ENCODE measurements around the gene EYS.
"Not testable (repeated sequence)": the region's sequence is repeated elsewhere in the genome, so short reads cannot be mapped to it uniquely, and the experiment has no call there.

EYS gene

GRCh38 chr6:64249115-64249514 lies 1457.9 kb downstream of the EYS start:
- H3K4me3 ChIP-seq (ENCODE audit: low read length, poor library complexity, severe bottlenecking), result no peak overlapping the region
- H3K9me3 ChIP-seq (ENCODE audit: insufficient read depth, low read depth, low read length), result no peaks in the 10 kb centered on the region
- TF ChIP-seq EZH2phosphoT487 (IDR thresholded peaks at IDR 0.05; ENCODE audit: borderline replicate concordance), result no peak
- H3K9me2 ChIP-seq (replicated peaks; ENCODE audit: low read depth, low read length), result no peaks in the 10 kb centered on the region
- H3K9ac ChIP-seq (ENCODE audit: low read depth, low read length, poor library complexity, severe bottlenecking), result no peak overlapping the region
- H3F3A ChIP-seq (ENCODE audit: low read depth), result no peaks in the 10 kb centered on the region
- no peaks in the 10 kb centered on the region for H4K20me1 ChIP-seq (ENCODE audit: insufficient read depth, low read length, poor library complexity, severe bottlenecking)
- H3K27me3 ChIP-seq (ENCODE audit: insufficient read depth, low read length, poor library complexity, severe bottlenecking), result no peaks in the 10 kb centered on the region
- no peaks in the 10 kb centered on the region for H3K4me1 ChIP-seq (ENCODE audit: insufficient read depth, low read length, poor library complexity, severe bottlenecking)
- H3K79me2 ChIP-seq (ENCODE audit: insufficient read depth, low read length), result no peaks in the 10 kb centered on the region
- no peak overlapping the region for H2AFZ ChIP-seq (ENCODE audit: low read length)
- no peak overlapping the region for H3K4me2 ChIP-seq (ENCODE audit: low read depth, low read length, poor library complexity, severe bottlenecking)
- no peaks in the 10 kb centered on the region for H3K36me3 ChIP-seq (ENCODE audit: insufficient read depth, low read length)

GRCh38 chr6:64243618-64244017 lies 1463.4 kb downstream of the EYS start:
- H3F3A ChIP-seq (ENCODE audit: low read depth), result no peaks in the 10 kb centered on the region
- H3K4me2 ChIP-seq (ENCODE audit: low read depth, low read length, poor library complexity, severe bottlenecking), result no peak overlapping the region
- no peaks in the 10 kb centered on the region for H3K4me1 ChIP-seq (ENCODE audit: insufficient read depth, low read length, poor library complexity, severe bottlenecking)
- no peaks in the 10 kb centered on the region for H3K79me2 ChIP-seq (ENCODE audit: insufficient read depth, low read length)
- H3K9me3 ChIP-seq (ENCODE audit: insufficient read depth, low read depth, low read length), result no peaks in the 10 kb centered on the region
- H3K9ac ChIP-seq (ENCODE audit: low read depth, low read length, poor library complexity, severe bottlenecking), result no peak overlapping the region
- no peaks in the 10 kb centered on the region for H4K20me1 ChIP-seq (ENCODE audit: insufficient read depth, low read length, poor library complexity, severe bottlenecking)
- H2AFZ ChIP-seq (ENCODE audit: low read length), result no peak overlapping the region
- H3K4me3 ChIP-seq (ENCODE audit: low read length, poor library complexity, severe bottlenecking), result no peak overlapping the region
- H3K36me3 ChIP-seq (ENCODE audit: insufficient read depth, low read length), result no peaks in the 10 kb centered on the region
- TF ChIP-seq CTCF (conservative IDR thresholded peaks at IDR 0.05; ENCODE audit: low read length) (no peak), EZH2phosphoT487 (IDR thresholded peaks at IDR 0.05; ENCODE audit: borderline replicate concordance) (no peak)
- no peaks in the 10 kb centered on the region for H3K9me2 ChIP-seq (replicated peaks; ENCODE audit: low read depth, low read length)
- no peaks in the 10 kb centered on the region for H3K27me3 ChIP-seq (ENCODE audit: insufficient read depth, low read length, poor library complexity, severe bottlenecking)

GRCh38 chr6:64238908-64239307 lies 1468.1 kb downstream of the EYS start:
- not testable (repeated sequence) for H3F3A ChIP-seq (ENCODE audit: low read depth); H3K9me3 ChIP-seq (ENCODE audit: insufficient read depth, low read depth, low read length)

GRCh38 chr6:64238071-64238470 lies 1469.0 kb downstream of the EYS start:
- no peaks in the 10 kb centered on the region for H3F3A ChIP-seq (ENCODE audit: low read depth)
- TF ChIP-seq CTCF (conservative IDR thresholded peaks at IDR 0.05; ENCODE audit: low read length) (no peak), EZH2phosphoT487 (IDR thresholded peaks at IDR 0.05; ENCODE audit: borderline replicate concordance) (no peak)
- H3K9me3 ChIP-seq (ENCODE audit: insufficient read depth, low read depth, low read length), result no peaks in the 10 kb centered on the region
- H3K36me3 ChIP-seq (ENCODE audit: insufficient read depth, low read length), result no peaks in the 10 kb centered on the region
- H3K4me2 ChIP-seq (ENCODE audit: low read depth, low read length, poor library complexity, severe bottlenecking), result no peak overlapping the region
- no peaks in the 10 kb centered on the region for H3K79me2 ChIP-seq (ENCODE audit: insufficient read depth, low read length)
- no peak overlapping the region for H2AFZ ChIP-seq (ENCODE audit: low read length)
- no peaks in the 10 kb centered on the region for H3K9me2 ChIP-seq (replicated peaks; ENCODE audit: low read depth, low read length)
- no peaks in the 10 kb centered on the region for H4K20me1 ChIP-seq (ENCODE audit: insufficient read depth, low read length, poor library complexity, severe bottlenecking)
- H3K4me1 ChIP-seq (ENCODE audit: insufficient read depth, low read length, poor library complexity, severe bottlenecking), result no peaks in the 10 kb centered on the region
- H3K27me3 ChIP-seq (ENCODE audit: insufficient read depth, low read length, poor library complexity, severe bottlenecking), result no peaks in the 10 kb centered on the region
- no peak overlapping the region for H3K9ac ChIP-seq (ENCODE audit: low read depth, low read length, poor library complexity, severe bottlenecking)
- H3K4me3 ChIP-seq (ENCODE audit: low read length, poor library complexity, severe bottlenecking), result no peak overlapping the region

More at GRCh38 chr6:64238908-64239307, 1468.1 kb downstream of the EYS start:
- H3K27me3 ChIP-seq (ENCODE audit: insufficient read depth, low read length, poor library complexity, severe bottlenecking); H3K4me3 ChIP-seq (ENCODE audit: low read length, poor library complexity, severe bottlenecking); H3K4me1 ChIP-seq (ENCODE audit: insufficient read depth, low read length, poor library complexity, severe bottlenecking); H2AFZ ChIP-seq (ENCODE audit: low read length); H3K9me2 ChIP-seq (replicated peaks; ENCODE audit: low read depth, low read length); H3K36me3 ChIP-seq (ENCODE audit: insufficient read depth, low read length); H3K9ac ChIP-seq (ENCODE audit: low read depth, low read length, poor library complexity, severe bottlenecking); H4K20me1 ChIP-seq (ENCODE audit: insufficient read depth, low read length, poor library complexity, severe bottlenecking); H3K4me2 ChIP-seq (ENCODE audit: low read depth, low read length, poor library complexity, severe bottlenecking); H3K79me2 ChIP-seq (ENCODE audit: insufficient read depth, low read length): not testable (repeated sequence)

Data from Loucy (cell line).